GM20000 (cell line): ENCODE results near the gene TPP1.

Experiments
- DNase-seq: peaks from one replicate; pipeline ENCODE4 v3.0.0; 2012; ENCODE audit warnings: low spot score
- CTCF ChIP-seq: IDR thresholded peaks from 2 replicates; pipeline ENCODE4 v1.5.1; 2012; ENCODE audit warnings: mild to moderate bottlenecking, control low read depth; ENCODE audit errors: extremely low read depth, missing control alignments

TPP1 gene

GRCh38 chr11:6626971-6627761, 7.9 kb upstream of the TPP1 start:
- no peak for TF ChIP-seq CTCF
- DNase-seq, result no peak

- TF ChIP-seq CTCF, result no peak
- DNase-seq, result no peak
Observed at GRCh38 chr11:6625832-6626420, 6.7 kb upstream of the TPP1 start.

- DNase-seq, result no peak
- TF ChIP-seq CTCF, result no peak
Observed at GRCh38 chr11:6625156-6625831, 6.1 kb upstream of the TPP1 start.

- TF ChIP-seq CTCF, result no peak
- DNase-seq, result no peak
Observed at GRCh38 chr11:6623391-6624363, 4.5 kb upstream of the TPP1 start.

- no peak for DNase-seq
- TF ChIP-seq CTCF, result no peak
Observed at GRCh38 chr11:6622261-6623171, 3.3 kb upstream of the TPP1 start.

- TF ChIP-seq CTCF, result no peak
- DNase-seq, result no peak
Observed at GRCh38 chr11:6621711-6622211, 2.5 kb upstream of the TPP1 start.
